K562 (cell line): ENCODE results near the gene HNRNPDL. TPM values are rescaled to one million over a fixed set of nuclear protein-coding genes. Genes with fewer than 3 reads are reported as not detected.

Experiments
- ARID1B ChIP-seq: fragments of 450-650 bp; IDR thresholded peaks from 2 replicates; pipeline ENCODE4 v1.6.1; 2016; ENCODE audit warnings: antibody characterized with exemption, mild to moderate bottlenecking, inconsistent platforms
- CBFB ChIP-seq: sonication (generic); formaldehyde crosslinking; IDR thresholded peaks from 2 replicates; pipeline ENCODE4 v1.4.0; 2020; ENCODE audit warnings: mild to moderate bottlenecking, missing genetic modification reagents
- CTBP1 ChIP-seq: fragments of 450-650 bp; IDR thresholded peaks from 2 replicates; pipeline ENCODE4 v1.6.1; 2016; ENCODE audit warnings: borderline replicate concordance
- DIDO1 ChIP-seq: fragments of 450-650 bp; IDR thresholded peaks from 2 replicates; pipeline ENCODE4 v1.6.1; 2016; ENCODE audit warnings: low read depth, missing biosample characterization, missing genetic modification characterization
- GTF2B ChIP-seq: IDR thresholded peaks from 2 replicates; pipeline ENCODE4 v1.6.1; 2011; ENCODE audit not compliant: insufficient read length; ENCODE audit errors: extremely low read depth
- HDAC1 ChIP-seq, 2 experiments: fragments of 450-650 bp; IDR thresholded peaks; 2 replicates each; pipeline ENCODE4 v1.6.1; 2016 to 2017; ENCODE audit warnings: inconsistent platforms in 1 of 2, mild to moderate bottlenecking in 1 of 2, moderate library complexity in 1 of 2
- HNRNPL ChIP-seq: fragments of 200-400 bp; formaldehyde crosslinking; IDR thresholded peaks from 2 replicates; pipeline ENCODE4 v1.6.1; 2017; ENCODE audit warnings: low read depth, mild to moderate bottlenecking, low read length
- HOXB6 ChIP-seq: fragments of 250-450 bp; sonication (Bioruptor Pico); IDR thresholded peaks from 2 replicates; pipeline ENCODE4 v1.5.1; 2022; ENCODE audit warnings: mild to moderate bottlenecking, borderline replicate concordance
- KDM1A ChIP-seq, 2 experiments: fragments of 450-650 bp; IDR thresholded peaks; 2 replicates each; pipeline ENCODE4 v1.6.1; 2016; ENCODE audit warnings: mild to moderate bottlenecking in 2 of 2
- KHSRP ChIP-seq: fragments of 450-650 bp; IDR thresholded peaks from 2 replicates; pipeline ENCODE4 v1.6.1; 2017
- MAFF ChIP-seq: IDR thresholded peaks from 2 replicates; pipeline ENCODE4 v1.6.1; 2012; ENCODE audit warnings: low read length, improper control_type of control experiment
- NR1H2 ChIP-seq: sonication (generic); formaldehyde crosslinking; IDR thresholded peaks from 2 replicates; pipeline ENCODE4 v1.4.0; 2020; ENCODE audit warnings: mild to moderate bottlenecking, missing genetic modification reagents
- PHF20 ChIP-seq: fragments of 450-650 bp; IDR thresholded peaks from 2 replicates; pipeline ENCODE4 v1.6.1; 2018; ENCODE audit not compliant: partially characterized antibody
- RUNX1 ChIP-seq: sonication (generic); IDR thresholded peaks from 2 replicates; pipeline ENCODE4 v1.6.1; 2016; ENCODE audit warnings: antibody characterized with exemption, low read depth
- SETDB1 ChIP-seq: IDR thresholded peaks from one replicate; pipeline ENCODE4 v1.6.1; 2012; ENCODE audit warnings: low read length, control low read depth, inconsistent platforms
- SMAD2 ChIP-seq: fragments of 150-350 bp; IDR thresholded peaks from 2 replicates; pipeline ENCODE4 v1.6.1; 2014; ENCODE audit warnings: low read depth, mild to moderate bottlenecking, low read length
- TRIM24 ChIP-seq, 2 experiments: fragments of 450-650 bp; IDR thresholded peaks; 2 replicates each; pipeline ENCODE4 v1.6.1; 2016
- ZNF143 ChIP-seq: sonication (generic); formaldehyde crosslinking; IDR thresholded peaks from 2 replicates; pipeline ENCODE4 v1.9.0; 2022; ENCODE audit warnings: mild to moderate bottlenecking, missing genetic modification reagents
- ZNF232 ChIP-seq: sonication (generic); formaldehyde crosslinking; IDR thresholded peaks from 2 replicates; pipeline ENCODE4 v1.8.0; 2022; ENCODE audit warnings: mild to moderate bottlenecking, missing genetic modification reagents
- ZNF282 ChIP-seq: sonication (generic); formaldehyde crosslinking; IDR thresholded peaks from 2 replicates; pipeline ENCODE4 v1.8.1; 2023; ENCODE audit warnings: missing genetic modification reagents
- ZNF347 ChIP-seq: fragments of 450-650 bp; formaldehyde crosslinking; IDR thresholded peaks from 2 replicates; pipeline ENCODE4 v1.4.0; 2020; ENCODE audit warnings: low read depth, mild to moderate bottlenecking, moderate library complexity
- ZNF41 ChIP-seq: fragments of 250-450 bp; sonication (Bioruptor Pico); conservative IDR thresholded peaks from 2 replicates; pipeline ENCODE4 v1.4.0; 2020; ENCODE audit warnings: mild to moderate bottlenecking
- ZNF561 ChIP-seq: fragments of 450-650 bp; formaldehyde crosslinking; conservative IDR thresholded peaks from 2 replicates; pipeline ENCODE4 v1.4.0; 2020; ENCODE audit warnings: mild to moderate bottlenecking, moderate library complexity
- ZNF766 ChIP-seq: fragments of 200-800 bp; sonication (Bioruptor generic); conservative IDR thresholded peaks from 2 replicates; pipeline ENCODE4 v1.6.1; 2016; ENCODE audit warnings: missing genetic modification characterization, missing compliant biosample characterization
- ZNF785 ChIP-seq: fragments of 250-450 bp; sonication (Bioruptor Pico); IDR thresholded peaks from 2 replicates; pipeline ENCODE4 v1.4.0; 2020; ENCODE audit warnings: mild to moderate bottlenecking
- polyA plus RNA-seq, 8 experiments: library from polyadenylated mRNA; depleted of rRNA in 4 of 8; stranded (reverse) in 5 of 8; unstranded in 3 of 8; fragments of >200 nt; fragmentation: Nextera tagmentation in 2 of 8; fragmentation: Illumina TruSeq in 1 of 8; extraction: Ambion mirVana in 2 of 8; extraction: Trizol in 1 of 8; gene quantifications; 2 replicates each; pipeline versions ENCODE4 v1.2.1 to v1.2.3, GENCODE V29; 2011 to 2014; ENCODE audit warnings: inconsistent platforms in 1 of 8, missing spikeins in 1 of 8
- total RNA-seq, 7 experiments: library from RNA; depleted of rRNA in 6 of 7; stranded (reverse); fragments of >200 nt in 6 of 7; fragmentation: Illumina TruSeq in 2 of 7; extraction: Trizol in 2 of 7; gene quantifications; 2 replicates each; pipeline versions ENCODE4 v1.2.1 to v1.2.3, GENCODE V29; 2011 to 2021; ENCODE audit warnings: low replicate concordance in 1 of 7
- TF ChIP-seq, protein P1 (sequence below): fragments of 250-450 bp; sonication (Bioruptor Pico); IDR thresholded peaks from 2 replicates; pipeline ENCODE4 v1.8.0; 2021; ENCODE audit warnings: moderate library complexity, mild to moderate bottlenecking, inconsistent platforms
- TF ChIP-seq, protein P2 (sequence below): sonication (generic); formaldehyde crosslinking; IDR thresholded peaks from 2 replicates; pipeline ENCODE4 v1.8.1; 2023; ENCODE audit warnings: mild to moderate bottlenecking, missing genetic modification reagents
- TF ChIP-seq, protein P3 (sequence below): fragments of 250-450 bp; sonication (Bioruptor Pico); IDR thresholded peaks from 2 replicates; pipeline ENCODE4 v1.9.0; 2021; ENCODE audit warnings: mild to moderate bottlenecking

Gene HNRNPDL
- total and polyA plus RNA-seq, 9 of the 15 experiments (the other 6 are each of a cell fraction or from before 2014, with no cell fraction given) = 243 to 652 (median 351) TPM

DNA sequence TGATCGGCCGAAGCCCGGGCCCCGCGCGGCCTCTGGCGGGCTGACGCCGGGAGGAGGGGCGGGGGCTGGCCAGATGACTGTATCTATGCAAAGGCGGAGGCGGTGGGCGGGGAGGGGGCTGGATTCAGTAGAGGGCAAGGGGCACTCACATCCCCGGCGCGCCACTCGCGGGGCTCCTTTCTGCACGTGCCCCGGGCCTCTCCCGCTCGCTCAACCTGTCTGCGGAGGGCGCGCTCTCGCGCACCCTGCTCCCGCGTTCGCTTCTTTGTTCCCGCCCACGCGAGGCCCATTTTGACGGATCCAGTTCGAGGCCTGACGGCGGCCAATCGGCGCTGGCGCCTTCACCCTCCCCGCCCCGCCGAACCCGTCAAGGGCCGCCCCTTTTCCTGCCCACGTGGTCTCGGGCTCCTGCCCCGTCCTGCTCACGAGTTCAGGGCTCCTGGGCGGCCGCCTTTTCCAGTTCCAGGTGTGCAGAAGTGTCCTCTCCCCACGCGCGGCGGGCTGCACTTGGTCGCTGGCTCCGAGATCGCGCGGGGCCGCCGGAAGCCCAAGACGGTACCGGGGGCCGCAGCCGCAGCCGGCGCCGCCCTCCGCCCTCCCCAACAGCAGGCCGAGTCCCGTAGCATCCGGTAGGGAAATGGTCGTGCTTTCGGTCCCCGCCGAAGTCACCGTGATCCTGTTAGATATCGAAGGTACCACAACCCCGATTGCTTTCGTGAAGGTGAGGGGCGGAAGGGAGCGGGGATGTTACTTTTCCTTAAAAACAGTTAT, at the start of gene HNRNPDL, which contains the start of gene ENOPH1 (continued):
- no peak for TF ChIP-seq RUNX1
- TF ChIP-seq, protein P1, sequence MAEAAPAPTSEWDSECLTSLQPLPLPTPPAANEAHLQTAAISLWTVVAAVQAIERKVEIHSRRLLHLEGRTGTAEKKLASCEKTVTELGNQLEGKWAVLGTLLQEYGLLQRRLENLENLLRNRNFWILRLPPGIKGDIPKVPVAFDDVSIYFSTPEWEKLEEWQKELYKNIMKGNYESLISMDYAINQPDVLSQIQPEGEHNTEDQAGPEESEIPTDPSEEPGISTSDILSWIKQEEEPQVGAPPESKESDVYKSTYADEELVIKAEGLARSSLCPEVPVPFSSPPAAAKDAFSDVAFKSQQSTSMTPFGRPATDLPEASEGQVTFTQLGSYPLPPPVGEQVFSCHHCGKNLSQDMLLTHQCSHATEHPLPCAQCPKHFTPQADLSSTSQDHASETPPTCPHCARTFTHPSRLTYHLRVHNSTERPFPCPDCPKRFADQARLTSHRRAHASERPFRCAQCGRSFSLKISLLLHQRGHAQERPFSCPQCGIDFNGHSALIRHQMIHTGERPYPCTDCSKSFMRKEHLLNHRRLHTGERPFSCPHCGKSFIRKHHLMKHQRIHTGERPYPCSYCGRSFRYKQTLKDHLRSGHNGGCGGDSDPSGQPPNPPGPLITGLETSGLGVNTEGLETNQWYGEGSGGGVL (CRISPR knock-in tag) = no peak
- peak in 1 of 2 experiments; percentile 97; a peak in 2 of 4 replicates for TF ChIP-seq HDAC1 (IDR thresholded peaks at IDR 0.05)
- TF ChIP-seq, protein P2, sequence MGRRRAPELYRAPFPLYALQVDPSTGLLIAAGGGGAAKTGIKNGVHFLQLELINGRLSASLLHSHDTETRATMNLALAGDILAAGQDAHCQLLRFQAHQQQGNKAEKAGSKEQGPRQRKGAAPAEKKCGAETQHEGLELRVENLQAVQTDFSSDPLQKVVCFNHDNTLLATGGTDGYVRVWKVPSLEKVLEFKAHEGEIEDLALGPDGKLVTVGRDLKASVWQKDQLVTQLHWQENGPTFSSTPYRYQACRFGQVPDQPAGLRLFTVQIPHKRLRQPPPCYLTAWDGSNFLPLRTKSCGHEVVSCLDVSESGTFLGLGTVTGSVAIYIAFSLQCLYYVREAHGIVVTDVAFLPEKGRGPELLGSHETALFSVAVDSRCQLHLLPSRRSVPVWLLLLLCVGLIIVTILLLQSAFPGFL (CRISPR knock-in tag) = no peak
- no peak for TF ChIP-seq ZNF347 (CRISPR knock-in tag)
- no peak for TF ChIP-seq ZNF41
- no peak for TF ChIP-seq KHSRP
- TF ChIP-seq SMAD2 = no peak
- 0 out of 2 replicates have a peak, but pooled peaks have one; percentile 11 for TF ChIP-seq ZNF766
- TF ChIP-seq TRIM24 (IDR thresholded peaks at IDR 0.05) = no peak; a peak in 1 of 4 replicates
- no peak for TF ChIP-seq ZNF785 (CRISPR knock-in tag)
- no peak for TF ChIP-seq ZNF232
- TF ChIP-seq HOXB6 (CRISPR knock-in tag) = no peak
- TF ChIP-seq NR1H2 (CRISPR knock-in tag) = 0 out of 2 replicates have a peak, but pooled peaks have one; percentile 70
- TF ChIP-seq PHF20 = peak; percentile 43
- peak; percentile 41; the same call in 1 of the 2 replicates for TF ChIP-seq HNRNPL
- no peak; a peak in 1 of 4 replicates for TF ChIP-seq KDM1A (IDR thresholded peaks at IDR 0.05)
- TF ChIP-seq ZNF143 (CRISPR knock-in tag) = no peak
- TF ChIP-seq CTBP1 = peak; percentile 59; the same call in 1 of the 2 replicates
- TF ChIP-seq ZNF561 = no peak
- TF ChIP-seq ARID1B = no peak
- no peak for TF ChIP-seq GTF2B
- TF ChIP-seq MAFF = no peak
- TF ChIP-seq ZNF282 = no peak; the same call in 1 of the 2 replicates
- TF ChIP-seq DIDO1 (tag) = no peak
- no peak for TF ChIP-seq SETDB1
- 0 out of 2 replicates have a peak, but pooled peaks have one; percentile 72 for TF ChIP-seq CBFB (CRISPR knock-in tag)
- TF ChIP-seq, protein P3, sequence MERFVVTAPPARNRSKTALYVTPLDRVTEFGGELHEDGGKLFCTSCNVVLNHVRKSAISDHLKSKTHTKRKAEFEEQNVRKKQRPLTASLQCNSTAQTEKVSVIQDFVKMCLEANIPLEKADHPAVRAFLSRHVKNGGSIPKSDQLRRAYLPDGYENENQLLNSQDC (CRISPR knock-in tag) = no peak
